HFF-Myc (cell line): Measurements from ENCODE around the gene ANKRD31.
"Not testable (repeated sequence)": the region's sequence is repeated elsewhere in the genome, so short reads cannot be mapped to it uniquely, and the experiment has no call there.

ENCODE experiments used
- DNase-seq: peaks from one replicate; pipeline ENCODE4 v3.0.0-alpha.2; 2011; ENCODE audit warnings: low read depth; ENCODE audit errors: extremely low read depth
- H3K4me3 ChIP-seq: replicated peaks from 2 replicates; pipeline ENCODE4 v1.5.1; 2011; ENCODE audit warnings: low read depth, mild to moderate bottlenecking, control low read depth, low read length
- CTCF ChIP-seq: IDR thresholded peaks from 2 replicates; pipeline ENCODE4 v1.5.1; 2012; ENCODE audit warnings: mild to moderate bottlenecking, low read depth, low read length, control low read depth; ENCODE audit errors: missing control alignments

The ANKRD31 gene

GRCh38 chr5:75226916-75227315 is 9.8 kb downstream of the ANKRD31 start:
- H3K4me3 ChIP-seq = no peak overlapping the region
- no peak for TF ChIP-seq CTCF
- DNase-seq = no peak

- no peak for DNase-seq
- TF ChIP-seq CTCF = no peak
- H3K4me3 ChIP-seq = no peak overlapping the region
Observed at GRCh38 chr5:75225506-75225905, 11.2 kb downstream of the ANKRD31 start.

- not testable (repeated sequence) for H3K4me3 ChIP-seq, DNase-seq
Observed at GRCh38 chr5:75220787-75221186, 15.9 kb downstream of the ANKRD31 start.

GRCh38 chr5:75214928-75215327 is 21.8 kb downstream of the ANKRD31 start:
- no peak for DNase-seq
- TF ChIP-seq CTCF = no peak
- no peak overlapping the region for H3K4me3 ChIP-seq

- H3K4me3 ChIP-seq = no peak overlapping the region
- no peak for TF ChIP-seq CTCF
- DNase-seq = no peak
Observed at GRCh38 chr5:75214409-75214808, 22.3 kb downstream of the ANKRD31 start.

GRCh38 chr5:75203604-75204003 is 33.1 kb downstream of the ANKRD31 start:
- no peak for DNase-seq
- H3K4me3 ChIP-seq = no peak overlapping the region
- TF ChIP-seq CTCF = no peak

- DNase-seq = no peak
- no peak overlapping the region for H3K4me3 ChIP-seq
- TF ChIP-seq CTCF = no peak
Observed at GRCh38 chr5:75202935-75203334, 33.7 kb downstream of the ANKRD31 start.

GRCh38 chr5:75200776-75201175 is 35.9 kb downstream of the ANKRD31 start:
- TF ChIP-seq CTCF = no peak
- no peak overlapping the region for H3K4me3 ChIP-seq
- DNase-seq = no peak
